ENCODE data around the gene CEND1.

The CEND1 gene

GRCh38 chr11:770642-771616, 19.0 kb downstream of the CEND1 start:
- Histone ChIP-seq H3K4me3 (ENCODE audit: low read length) (no peak overlapping the region), H3K56ac (ENCODE audit: low read length) (no peak overlapping the region), H3K4me2 (ENCODE audit: low read length) (no peak overlapping the region), H3K27ac (ENCODE audit: low read depth, low read length) (no peak overlapping the region), H3K4ac (ENCODE audit: low read depth, low read length) (no peak overlapping the region), H3K36me3 (ENCODE audit: control insufficient read depth, insufficient read depth, low read length) (peaks cover 11% of the 10 kb centered on the region), H3K23ac (ENCODE audit: low read length) (no peak overlapping the region), H3K9ac (ENCODE audit: low read length) (no peak overlapping the region), H4K8ac (ENCODE audit: low read depth, low read length) (no peak overlapping the region), H3K79me1 (ENCODE audit: low read length) (peaks cover 10% of the 10 kb centered on the region), H2BK120ac (ENCODE audit: low read depth, low read length) (no peak overlapping the region), H2AK5ac (ENCODE audit: low read length) (no peak overlapping the region), H3K4me1 (ENCODE audit: control insufficient read depth, low read depth, low read length) (no peaks in the 10 kb centered on the region), H3K27me3 (ENCODE audit: insufficient read depth, low read length, poor library complexity) (no peaks in the 10 kb centered on the region), H4K5ac (ENCODE audit: low read length) (no peak overlapping the region), H3K79me2 (ENCODE audit: control insufficient read depth, insufficient read depth, low read length) (peaks cover 15% of the 10 kb centered on the region), H3K18ac (ENCODE audit: low read length) (no peak overlapping the region), H2BK5ac (ENCODE audit: low read length) (no peak overlapping the region), H2BK15ac (replicated peaks; ENCODE audit: low read depth) (no peak overlapping the region)
- no CpG with 5 or more reads among the region's 32 CpGs for WGBS (ENCODE audit: extremely low coverage, insufficient coverage, low lambda C conversion rate)
- no peak for DNase-seq

GRCh38 chr11:769887-770641, 19.8 kb downstream of the CEND1 start:
- H3K18ac ChIP-seq (ENCODE audit: low read length), result no peak overlapping the region
- H3K23ac ChIP-seq (ENCODE audit: low read length), result no peak overlapping the region
- H3K56ac ChIP-seq (ENCODE audit: low read length), result no peak overlapping the region
- H4K5ac ChIP-seq (ENCODE audit: low read length), result no peak overlapping the region
- no peak overlapping the region for H3K27ac ChIP-seq (ENCODE audit: low read depth, low read length)
- no peak overlapping the region for H3K4me2 ChIP-seq (ENCODE audit: low read length)
- no CpG with 5 or more reads among the region's 23 CpGs for WGBS (ENCODE audit: extremely low coverage, insufficient coverage, low lambda C conversion rate)
- no peak overlapping the region for H2AK5ac ChIP-seq (ENCODE audit: low read length)
- H3K4ac ChIP-seq (ENCODE audit: low read depth, low read length), result no peak overlapping the region
- DNase-seq, result no peak
- no peak overlapping the region for H3K9ac ChIP-seq (ENCODE audit: low read length)
- H4K8ac ChIP-seq (ENCODE audit: low read depth, low read length), result no peak overlapping the region
- no peak overlapping the region for H2BK15ac ChIP-seq (replicated peaks; ENCODE audit: low read depth)
- H3K79me1 ChIP-seq (ENCODE audit: low read length), result peaks cover 7% of the 10 kb centered on the region
- no peak overlapping the region for H2BK5ac ChIP-seq (ENCODE audit: low read length)
- H2BK120ac ChIP-seq (ENCODE audit: low read depth, low read length), result no peak overlapping the region
- H3K4me3 ChIP-seq (ENCODE audit: low read length), result no peak overlapping the region
- peaks cover 9% of the 10 kb centered on the region for H3K79me2 ChIP-seq (ENCODE audit: control insufficient read depth, insufficient read depth, low read length)
- no peaks in the 10 kb centered on the region for H3K27me3 ChIP-seq (ENCODE audit: insufficient read depth, low read length, poor library complexity)
- no peaks in the 10 kb centered on the region for H3K4me1 ChIP-seq (ENCODE audit: control insufficient read depth, low read depth, low read length)
- peaks cover 12% of the 10 kb centered on the region for H3K36me3 ChIP-seq (ENCODE audit: control insufficient read depth, insufficient read depth, low read length)

DNA sequence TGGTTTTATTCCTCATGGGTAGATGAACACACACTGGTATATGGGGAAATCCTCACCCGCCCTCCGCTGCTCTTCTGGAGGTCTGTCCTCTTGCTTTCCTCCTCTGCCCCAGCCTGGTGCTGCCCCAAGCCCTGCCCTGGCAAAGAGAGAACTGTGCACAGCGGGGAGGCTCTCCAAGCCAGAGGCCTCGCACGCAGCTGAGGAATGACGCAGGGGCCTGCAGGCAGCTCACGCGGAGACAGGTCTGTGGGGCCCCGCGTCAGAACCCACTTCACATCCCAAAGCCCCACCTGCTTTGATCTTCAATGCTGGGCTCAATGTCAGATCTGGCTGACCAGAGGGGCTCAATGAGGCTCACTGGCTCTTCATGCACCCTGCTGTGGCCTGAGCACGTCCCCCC, 22.7 kb downstream of the CEND1 start:
- Histone ChIP-seq H3K4me3 (ENCODE audit: low read length) (no peak overlapping the region), H3K56ac (ENCODE audit: low read length) (no peak overlapping the region), H3K79me1 (ENCODE audit: low read length) (no peaks in the 10 kb centered on the region), H3K4me1 (ENCODE audit: control insufficient read depth, low read depth, low read length) (peaks cover 3% of the 10 kb centered on the region), H3K27ac (ENCODE audit: low read depth, low read length) (no peak overlapping the region), H3K18ac (ENCODE audit: low read length) (no peak overlapping the region), H4K8ac (ENCODE audit: low read depth, low read length) (no peak overlapping the region), H2AK5ac (ENCODE audit: low read length) (no peak overlapping the region), H4K5ac (ENCODE audit: low read length) (no peak overlapping the region), H3K23ac (ENCODE audit: low read length) (no peak overlapping the region), H3K9ac (ENCODE audit: low read length) (no peak overlapping the region), H3K79me2 (ENCODE audit: control insufficient read depth, insufficient read depth, low read length) (no peaks in the 10 kb centered on the region), H3K4ac (ENCODE audit: low read depth, low read length) (no peak overlapping the region), H2BK15ac (replicated peaks; ENCODE audit: low read depth) (no peak overlapping the region), H2BK120ac (ENCODE audit: low read depth, low read length) (no peak overlapping the region), H3K36me3 (ENCODE audit: control insufficient read depth, insufficient read depth, low read length) (peaks cover 16% of the 10 kb centered on the region), H3K4me2 (ENCODE audit: low read length) (no peak overlapping the region), H2BK5ac (ENCODE audit: low read length) (no peak overlapping the region), H3K27me3 (ENCODE audit: insufficient read depth, low read length, poor library complexity) (no peaks in the 10 kb centered on the region)
- WGBS (ENCODE audit: extremely low coverage, insufficient coverage, low lambda C conversion rate), result no CpG with 5 or more reads among the region's 11 CpGs
- DNase-seq, result no peak

GRCh38 chr11:766936-767210, 23.0 kb downstream of the CEND1 start:
- Histone ChIP-seq H3K79me2 (ENCODE audit: control insufficient read depth, insufficient read depth, low read length) (no peaks in the 10 kb centered on the region), H3K4ac (ENCODE audit: low read depth, low read length) (no peak overlapping the region)
- no CpG with 5 or more reads among the region's 2 CpGs for WGBS (ENCODE audit: extremely low coverage, insufficient coverage, low lambda C conversion rate)

DNA sequence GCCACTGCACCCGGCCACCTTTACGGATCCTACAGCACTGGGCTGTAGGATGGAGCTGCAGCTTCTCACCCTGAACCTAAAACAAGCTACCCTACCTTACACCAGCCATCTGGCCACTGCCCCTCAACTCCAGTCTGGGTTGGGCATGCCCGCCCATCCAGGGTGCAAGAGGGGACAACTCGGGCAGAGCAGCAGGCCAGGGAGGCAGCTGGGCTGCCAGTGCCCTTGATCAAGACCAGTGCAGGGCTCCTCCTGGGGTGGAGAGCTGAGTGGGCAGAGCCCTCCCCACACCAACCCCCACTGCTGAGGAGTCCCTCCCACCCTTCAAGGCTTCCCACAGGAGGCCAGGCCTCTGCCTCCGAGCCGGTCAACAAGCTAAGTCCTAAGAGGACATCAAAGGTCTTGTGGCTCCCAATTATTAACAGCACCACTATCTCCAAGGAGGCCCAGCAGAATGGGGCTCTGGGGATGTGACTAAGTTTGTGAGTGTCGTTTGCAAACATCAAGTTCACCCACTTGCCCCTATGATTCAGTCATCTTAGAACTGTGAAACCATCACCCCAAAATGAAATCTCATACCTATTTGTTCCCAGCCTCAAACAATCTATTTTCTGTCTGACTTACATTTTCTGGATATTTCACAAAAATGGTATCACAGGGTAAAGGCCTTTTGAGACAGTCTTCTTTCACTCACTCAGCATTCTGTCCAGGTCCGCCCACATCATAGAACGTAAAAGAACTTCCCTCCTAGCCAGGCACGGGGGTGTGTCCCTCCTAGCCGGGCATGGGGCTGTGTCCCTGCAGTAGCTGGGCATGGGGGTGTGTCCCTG, 23.6 kb downstream of the CEND1 start:
- Histone ChIP-seq H3K27ac (ENCODE audit: low read depth, low read length) (no peak overlapping the region), H3K4me3 (ENCODE audit: low read length) (no peak overlapping the region), H4K5ac (ENCODE audit: low read length) (no peak overlapping the region), H3K4ac (ENCODE audit: low read depth, low read length) (no peak overlapping the region), H3K79me1 (ENCODE audit: low read length) (no peaks in the 10 kb centered on the region), H3K36me3 (ENCODE audit: control insufficient read depth, insufficient read depth, low read length) (peaks cover 16% of the 10 kb centered on the region), H2BK5ac (ENCODE audit: low read length) (no peak overlapping the region), H3K18ac (ENCODE audit: low read length) (no peak overlapping the region), H3K23ac (ENCODE audit: low read length) (no peak overlapping the region), H3K4me1 (ENCODE audit: control insufficient read depth, low read depth, low read length) (peaks cover 3% of the 10 kb centered on the region), H3K27me3 (ENCODE audit: insufficient read depth, low read length, poor library complexity) (no peaks in the 10 kb centered on the region), H3K56ac (ENCODE audit: low read length) (no peak overlapping the region), H3K4me2 (ENCODE audit: low read length) (no peak overlapping the region), H3K9ac (ENCODE audit: low read length) (no peak overlapping the region), H2BK15ac (replicated peaks; ENCODE audit: low read depth) (no peak overlapping the region), H3K79me2 (ENCODE audit: control insufficient read depth, insufficient read depth, low read length) (no peaks in the 10 kb centered on the region), H2BK120ac (ENCODE audit: low read depth, low read length) (no peak overlapping the region), H4K8ac (ENCODE audit: low read depth, low read length) (no peak overlapping the region), H2AK5ac (ENCODE audit: low read length) (no peak overlapping the region)
- DNase-seq, result no peak
- no CpG with 5 or more reads among the region's 11 CpGs for WGBS (ENCODE audit: extremely low coverage, insufficient coverage, low lambda C conversion rate)

More at GRCh38 chr11:766936-767210, 23.0 kb downstream of the CEND1 start:
- Histone ChIP-seq H3K18ac (ENCODE audit: low read length) (no peak overlapping the region), H3K79me1 (ENCODE audit: low read length) (no peaks in the 10 kb centered on the region), H3K56ac (ENCODE audit: low read length) (no peak overlapping the region), H2AK5ac (ENCODE audit: low read length) (no peak overlapping the region), H4K8ac (ENCODE audit: low read depth, low read length) (no peak overlapping the region), H2BK5ac (ENCODE audit: low read length) (no peak overlapping the region), H3K4me1 (ENCODE audit: control insufficient read depth, low read depth, low read length) (peaks cover 3% of the 10 kb centered on the region), H3K27me3 (ENCODE audit: insufficient read depth, low read length, poor library complexity) (no peaks in the 10 kb centered on the region), H4K5ac (ENCODE audit: low read length) (no peak overlapping the region), H3K9ac (ENCODE audit: low read length) (no peak overlapping the region), H3K23ac (ENCODE audit: low read length) (no peak overlapping the region), H3K4me2 (ENCODE audit: low read length) (no peak overlapping the region), H2BK120ac (ENCODE audit: low read depth, low read length) (no peak overlapping the region), H2BK15ac (replicated peaks; ENCODE audit: low read depth) (no peak overlapping the region), H3K4me3 (ENCODE audit: low read length) (no peak overlapping the region), H3K27ac (ENCODE audit: low read depth, low read length) (no peak overlapping the region), H3K36me3 (ENCODE audit: control insufficient read depth, insufficient read depth, low read length) (peaks cover 16% of the 10 kb centered on the region)
- no peak for DNase-seq
